HepG2 (cell line): ENCODE data around the gene ARSB. TPM values are rescaled to one million over a fixed set of nuclear protein-coding genes. Genes with fewer than 3 reads are reported as not detected.
"Not testable (repeated sequence)": the region's sequence is repeated elsewhere in the genome, so short reads cannot be mapped to it uniquely, and the experiment has no call there.

Source experiments
- ATAC-seq: fragments of 200-7000 bp; cut with Tn5 transposase; 3 replicates; pipeline ENCODE4 v1.9.1; 2020; ENCODE audit warnings: mild to moderate bottlenecking, moderate library complexity
- BruUV-seq: library from RNA; stranded (reverse); fragments of 400-500 nt; replicated peaks from 2 replicates; lab custom pipeline; 2021; lab: Mats Ljungman, UMichigan
- CTCF ChIA-PET: fragments of 300-600 bp; formaldehyde crosslinking; extraction: SDS; loops from one replicate; lab custom pipeline; 2021; ENCODE audit warnings: low total read pairs, inconsistent platforms, low intra/inter-chr PET ratio; lab: Yijun Ruan, JAX
- POLR2A ChIA-PET: fragments of 350-600 bp; sonication (Branson Sonifier 250); formaldehyde crosslinking; loops from one replicate; lab custom pipeline; 2020; ENCODE audit warnings: antibody characterized with exemption, inconsistent platforms; lab: Yijun Ruan, JAX
- DNase-seq: peaks from one replicate; pipeline ENCODE4 v3.0.0-alpha.2; 2015; ENCODE audit warnings: low spot score
- FAIRE-seq: peaks from 3 replicates; lab custom pipeline; 2011; peaks lifted over from hg19 to GRCh38; lab: Jason Lieb, UNC
- H2AFZ ChIP-seq: one replicate; pipeline ENCODE4 v1.6.1; 2011; ENCODE audit warnings: low read length, inconsistent platforms
- H3K27ac ChIP-seq: fragments of 300-600 bp; 3 replicates; pipeline ENCODE4 v1.8.0; 2011; ENCODE audit warnings: mixed run types, mild to moderate bottlenecking, mixed read lengths, low read length, inconsistent platforms; ENCODE audit not compliant: insufficient read depth; ENCODE audit errors: extremely low read length
- H3K27me3 ChIP-seq, 2 experiments: fragments of 200-600 bp in 1 of 2; 2 replicates in 1 of 2; 3 replicates in 1 of 2; pipeline versions ENCODE4 v1.6.0 to v1.8.0; 2011; ENCODE audit warnings: low read length in 2 of 2, mild to moderate bottlenecking in 2 of 2, moderate library complexity in 2 of 2, inconsistent platforms in 1 of 2; ENCODE audit not compliant: insufficient read depth in 2 of 2, control insufficient read depth in 1 of 2
- H3K36me3 ChIP-seq, 2 experiments: fragments of 200-600 bp in 1 of 2; replicated peaks in 1 of 2; 2 replicates in 1 of 2; 3 replicates in 1 of 2; pipeline versions ENCODE4 v1.5.1 to v1.8.0; 2011; ENCODE audit warnings: low read length in 2 of 2, inconsistent platforms in 1 of 2; ENCODE audit not compliant: insufficient read depth in 2 of 2, control insufficient read depth in 1 of 2
- H3K4me1 ChIP-seq: 2 replicates; pipeline ENCODE4 v1.5.1; 2012; ENCODE audit warnings: low read length, inconsistent platforms; ENCODE audit not compliant: insufficient read depth
- H3K4me2 ChIP-seq: 2 replicates; pipeline ENCODE4 v1.6.0; 2011; ENCODE audit warnings: low read depth, low read length, inconsistent platforms
- H3K4me3 ChIP-seq, 3 experiments: fragments of 200-600 bp in 1 of 3; sonication (generic), shearing (Covaris generic) in 1 of 3; replicated peaks in 1 of 3; 2 replicates each; pipeline ENCODE4 v1.5.1; 2011 to 2016; ENCODE audit warnings: low read length in 3 of 3, inconsistent platforms in 2 of 3, low read depth in 2 of 3, mild to moderate bottlenecking in 2 of 3, control low read depth in 1 of 3, mixed read lengths in 1 of 3; ENCODE audit not compliant: insufficient read depth in 1 of 3
- H3K79me2 ChIP-seq: one replicate; pipeline ENCODE4 v1.6.1; 2011; ENCODE audit warnings: low read length, inconsistent platforms; ENCODE audit not compliant: insufficient read depth
- H3K9ac ChIP-seq: 2 replicates; pipeline ENCODE4 v1.6.0; 2011; ENCODE audit warnings: mild to moderate bottlenecking, low read depth, low read length, inconsistent platforms; ENCODE audit not compliant: insufficient read depth
- H3K9me3 ChIP-seq: 2 replicates; pipeline ENCODE4 v1.5.1; 2012; ENCODE audit warnings: mild to moderate bottlenecking, low read length
- H4K20me1 ChIP-seq: 2 replicates; pipeline ENCODE4 v1.6.0; 2011; ENCODE audit warnings: inconsistent platforms, mild to moderate bottlenecking, low read length, moderate library complexity; ENCODE audit not compliant: insufficient read depth
- ARID5B ChIP-seq: IDR thresholded peaks from 2 replicates; pipeline ENCODE4 v1.4.0; 2020; ENCODE audit warnings: mild to moderate bottlenecking, missing genetic modification reagents
- CENPBD1 ChIP-seq: sonication (generic); formaldehyde crosslinking; IDR thresholded peaks from 2 replicates; pipeline ENCODE4 v1.8.0; 2022; ENCODE audit warnings: missing genetic modification reagents, low read depth, mild to moderate bottlenecking, borderline replicate concordance
- FOXK1 ChIP-seq: sonication (generic); formaldehyde crosslinking; IDR thresholded peaks from 2 replicates; pipeline ENCODE4 v1.4.0; 2020; ENCODE audit warnings: low read depth, missing genetic modification reagents, borderline replicate concordance
- HCFC1 ChIP-seq: fragments of 150-350 bp; IDR thresholded peaks from 2 replicates; pipeline ENCODE4 v1.6.1; 2014; ENCODE audit warnings: low read depth, low read length
- HOXA3 ChIP-seq: sonication (generic); formaldehyde crosslinking; IDR thresholded peaks from 2 replicates; pipeline ENCODE4 v1.5.0; 2020; ENCODE audit warnings: missing genetic modification reagents
- KLF9 ChIP-seq: IDR thresholded peaks from 2 replicates; pipeline ENCODE4 v1.6.1; 2016; ENCODE audit warnings: low read depth
- MAFG ChIP-seq: sonication (generic); formaldehyde crosslinking; IDR thresholded peaks from 2 replicates; pipeline ENCODE4 v1.5.1; 2020; ENCODE audit warnings: mild to moderate bottlenecking, missing genetic modification reagents
- MYNN ChIP-seq: sonication (generic); formaldehyde crosslinking; IDR thresholded peaks from 2 replicates; pipeline ENCODE4 v1.4.0; 2020; ENCODE audit warnings: mild to moderate bottlenecking, low read depth, missing genetic modification reagents
- ZBTB8A ChIP-seq: sonication (generic); formaldehyde crosslinking; IDR thresholded peaks from 2 replicates; pipeline ENCODE4 v1.4.0; 2020; ENCODE audit warnings: mild to moderate bottlenecking, low read depth, missing genetic modification reagents, borderline replicate concordance
- ZNF10 ChIP-seq: sonication (generic); formaldehyde crosslinking; IDR thresholded peaks from 2 replicates; pipeline ENCODE4 v1.4.0; 2020; ENCODE audit warnings: mild to moderate bottlenecking, low read depth, missing genetic modification reagents, borderline replicate concordance
- ZNF17 ChIP-seq: sonication (generic); formaldehyde crosslinking; IDR thresholded peaks from 2 replicates; pipeline ENCODE4 v1.5.0; 2020; ENCODE audit warnings: mild to moderate bottlenecking, missing genetic modification reagents
- ZNF383 ChIP-seq: sonication (generic); formaldehyde crosslinking; IDR thresholded peaks from 2 replicates; pipeline ENCODE4 v1.4.0; 2020; ENCODE audit warnings: missing genetic modification reagents, mild to moderate bottlenecking, borderline replicate concordance
- WGBS: methylation state at CpG from one replicate; pipeline ENCODE4 v1.1.6; 2017; ENCODE audit warnings: low lambda C conversion rate; 5-methylcytosine and 5-hydroxymethylcytosine counted together
- in situ Hi-C: cut with HindIII; loops from 2 replicates; pipeline ENCODE4 v1.10.0; 2017; ENCODE audit warnings: low pct_unique_long_range_greater_than_20kb; ENCODE audit not compliant: extremely low pct_ligation_motif_present
- intact Hi-C: fragments of 100-400 bp; cut with micrococcal nuclease; formaldehyde crosslinking; loops from one replicate; pipeline ENCODE4 v1.10.0; 2022; ENCODE audit not compliant: unreplicated experiment
- polyA plus RNA-seq, 8 experiments: library from polyadenylated mRNA; depleted of rRNA in 3 of 8; stranded (reverse) in 7 of 8; unstranded in 1 of 8; fragments of >200 nt; fragmentation: Illumina TruSeq in 4 of 8; extraction: Trizol in 4 of 8; gene quantifications; 2 replicates each; pipeline versions ENCODE4 v1.2.1 to v1.2.3, GENCODE V29; 2011 to 2016; ENCODE audit warnings: low read depth in 4 of 8, missing spikeins in 1 of 8, mixed read lengths in 1 of 8; ENCODE audit not compliant: insufficient read depth in 1 of 8
- total RNA-seq, 5 experiments: library from RNA; depleted of rRNA; stranded (reverse); fragments of >200 nt; fragmentation: Illumina TruSeq; extraction: Trizol; gene quantifications; 2 replicates each; pipeline ENCODE4 v1.2.3, GENCODE V29; 2016; ENCODE audit warnings: low read depth in 1 of 5

The ARSB gene
- total and polyA plus RNA-seq, 2 of the 13 experiments (the other 11 are each of a cell fraction or from before 2014, with no cell fraction given) = 52.6 to 66.4 TPM

- no peak for TF ChIP-seq ARID5B (CRISPR knock-in tag)
- TF ChIP-seq, all 625 proteins: peak for 0
These were observed 105.6 kb downstream of the ARSB start (continued) for GRCh38 chr5:78879516-78879915.

- DNase-seq, H3K36me3 ChIP-seq, in situ Hi-C loops, H3K4me2 ChIP-seq, BruUV-seq, H2AFZ ChIP-seq, ATAC-seq, H3K4me1 ChIP-seq, H4K20me1 ChIP-seq, H3K79me2 ChIP-seq, H3K9me3 ChIP-seq, intact Hi-C loops, H3K4me3 ChIP-seq, POLR2A ChIA-PET, H3K9ac ChIP-seq, H3K27me3 ChIP-seq, FAIRE-seq, H3K27ac ChIP-seq, CTCF ChIA-PET: not testable (repeated sequence)
- WGBS = 100% methylated on average over 2 of the region's 2 CpGs
These were observed 119.0 kb downstream of the ARSB start for GRCh38 chr5:78866076-78866475.

GRCh38 chr5:78858364-78858763 is 126.7 kb downstream of the ARSB start:
- FAIRE-seq (no peak), DNase-seq (no peak), ATAC-seq (no peak)
- Histone ChIP-seq H4K20me1 (no peaks in the 10 kb centered on the region), H3K36me3 (peaks cover 12 to 26% of the 10 kb centered on the region in 2 experiments), H3K27me3 (no peaks in the 10 kb centered on the region), H3K4me1 (no peaks in the 10 kb centered on the region), H3K9ac (no peak overlapping the region), H3K79me2 (no peaks in the 10 kb centered on the region), H3K9me3 (no peaks in the 10 kb centered on the region), H3K27ac (no peak overlapping the region), H3K4me3 (no peak overlapping the region), H3K4me2 (no peak overlapping the region), H2AFZ (no peak overlapping the region)
- POLR2A ChIA-PET = no interaction called here
- TF ChIP-seq ZNF17 (CRISPR knock-in tag) (no peak), ZNF10 (CRISPR knock-in tag) (no peak), ZNF383 (CRISPR knock-in tag) (no peak), KLF9 (CRISPR knock-in tag) (no peak), HOXA3 (no peak), ZBTB8A (CRISPR knock-in tag) (no peak), FOXK1 (no peak), HCFC1 (no peak), MAFG (CRISPR knock-in tag) (no peak), MYNN (CRISPR knock-in tag) (no peak), CENPBD1 (no peak)
- in situ Hi-C loops = no loop called here
- no TSS peak for BruUV-seq
- intact Hi-C loops = no loop called here
- 81% methylated on average over 1 of the region's 1 CpG for WGBS
- CTCF ChIA-PET = no interaction called here
